K562 (cell line): ENCODE data around the gene GBF1. TPM values are rescaled to one million over a fixed set of nuclear protein-coding genes. Genes with fewer than 3 reads are reported as not detected.

Source experiments
- ATAC-seq: fragments of 200-7000 bp; cut with Tn5 transposase; 3 replicates; pipeline ENCODE4 v1.9.1; 2020; ENCODE audit warnings: moderate library complexity
- BruUV-seq: library from RNA; stranded (reverse); fragments of 400-500 nt; replicated peaks from 2 replicates; lab custom pipeline; 2021; lab: Mats Ljungman, UMichigan
- CTCF ChIA-PET: fragments of 300-600 bp; formaldehyde crosslinking; extraction: SDS; loops from one replicate; lab custom pipeline; 2021; ENCODE audit warnings: low intra/inter-chr PET ratio; lab: Yijun Ruan, JAX
- POLR2A ChIA-PET: fragments of 300-600, 350-650 bp; sonication (Branson Sonifier 250); formaldehyde crosslinking; extraction: SDS; loops from one replicate; lab custom pipeline; 2021; ENCODE audit warnings: antibody characterized with exemption, inconsistent platforms; lab: Yijun Ruan, JAX
- DNase-seq, 4 experiments: peaks; one replicate each; pipeline versions ENCODE4 v3.0.0 to v3.0.0-alpha.2; 2011 to 2018; ENCODE audit warnings: low spot score in 3 of 4, mixed read lengths in 3 of 4; ENCODE audit errors: extremely low read depth in 1 of 4
- FAIRE-seq: peaks from 2 replicates; lab custom pipeline; 2011; peaks lifted over from hg19 to GRCh38; lab: Jason Lieb, UNC
- H2AFZ ChIP-seq: 2 replicates; pipeline ENCODE4 v1.6.0; 2011; ENCODE audit warnings: low read depth, low read length, control low read depth, inconsistent platforms
- H3K27ac ChIP-seq: fragments of 200-600 bp; 3 replicates; pipeline ENCODE4 v1.8.0; 2011; ENCODE audit warnings: low read depth, mild to moderate bottlenecking, control low read depth, inconsistent platforms, low read length, moderate library complexity, mixed read lengths; ENCODE audit errors: extremely low read depth
- H3K27me3 ChIP-seq, 2 experiments: fragments of 300-600 bp in 1 of 2; 2 replicates in 1 of 2; 3 replicates in 1 of 2; pipeline versions ENCODE4 v1.6.0 to v1.8.0; 2011; ENCODE audit warnings: inconsistent platforms in 2 of 2, low read length in 2 of 2, mild to moderate bottlenecking in 1 of 2, mixed read lengths in 1 of 2, moderate library complexity in 1 of 2; ENCODE audit not compliant: control insufficient read depth in 2 of 2, insufficient read depth in 2 of 2
- H3K36me3 ChIP-seq: fragments of 300-600 bp; 3 replicates; pipeline ENCODE4 v1.8.0; 2011; ENCODE audit warnings: mild to moderate bottlenecking, low read length, inconsistent platforms; ENCODE audit not compliant: control insufficient read depth, insufficient read depth
- H3K4me1 ChIP-seq, 2 experiments: fragments of 200-600 bp in 1 of 2; replicated peaks in 1 of 2; 2 replicates in 1 of 2; 3 replicates in 1 of 2; pipeline versions ENCODE4 v1.5.1 to v1.8.0; 2011; ENCODE audit warnings: inconsistent platforms in 2 of 2, low read length in 2 of 2, mild to moderate bottlenecking in 1 of 2, mixed read lengths in 1 of 2, moderate library complexity in 1 of 2; ENCODE audit not compliant: control insufficient read depth in 2 of 2, insufficient read depth in 2 of 2
- H3K4me2 ChIP-seq: 2 replicates; pipeline ENCODE4 v1.6.1; 2011; ENCODE audit warnings: low read length, control low read depth, inconsistent platforms, mixed read lengths; ENCODE audit not compliant: insufficient read depth
- H3K4me3 ChIP-seq: fragments of 200-600 bp; sonication (generic), shearing (Covaris generic); 2 replicates; pipeline ENCODE4 v1.5.1; 2016; ENCODE audit warnings: control low read depth, inconsistent platforms
- H3K79me2 ChIP-seq: fragments of 200-600 bp; 3 replicates; pipeline ENCODE4 v1.8.0; 2011; ENCODE audit warnings: low read length, inconsistent platforms; ENCODE audit not compliant: control insufficient read depth, insufficient read depth
- H3K9ac ChIP-seq, 2 experiments: 2 replicates each; pipeline versions ENCODE4 v1.6.0 to v1.6.1; 2011; ENCODE audit warnings: low read depth in 2 of 2, low read length in 2 of 2, control low read depth in 1 of 2, inconsistent platforms in 1 of 2, mild to moderate bottlenecking in 1 of 2, mixed read lengths in 1 of 2; ENCODE audit not compliant: insufficient read depth in 1 of 2
- H3K9me1 ChIP-seq: one replicate; pipeline ENCODE4 v1.6.0; 2011; ENCODE audit warnings: inconsistent platforms, mild to moderate bottlenecking, low read length, moderate library complexity; ENCODE audit not compliant: control insufficient read depth, insufficient read depth
- H3K9me3 ChIP-seq: replicated peaks from 2 replicates; pipeline ENCODE4 v1.5.1; 2011; ENCODE audit warnings: low read depth, low read length, inconsistent platforms; ENCODE audit not compliant: control insufficient read depth, insufficient read depth
- H4K20me1 ChIP-seq: replicated peaks from 2 replicates; pipeline ENCODE4 v1.6.1; 2011; ENCODE audit warnings: low read length, inconsistent platforms, mixed read lengths; ENCODE audit not compliant: control insufficient read depth, insufficient read depth
- ARID1B ChIP-seq: fragments of 450-650 bp; IDR thresholded peaks from 2 replicates; pipeline ENCODE4 v1.6.1; 2016; ENCODE audit warnings: antibody characterized with exemption, mild to moderate bottlenecking, inconsistent platforms
- ATF3 ChIP-seq, 2 experiments: fragments of 450-650 bp in 1 of 2; sonication (generic) in 1 of 2; formaldehyde crosslinking in 1 of 2; IDR thresholded peaks in 1 of 2; conservative IDR thresholded peaks in 1 of 2; 2 replicates each; pipeline versions ENCODE4 v1.6.1 to v1.8.1; 2016 to 2023; ENCODE audit warnings: mild to moderate bottlenecking in 2 of 2, moderate library complexity in 2 of 2, inconsistent platforms in 1 of 2, missing genetic modification reagents in 1 of 2
- CCAR2 ChIP-seq: fragments of 200-400 bp; formaldehyde crosslinking; IDR thresholded peaks from 2 replicates; pipeline ENCODE4 v1.6.1; 2017; ENCODE audit warnings: mild to moderate bottlenecking, low read depth, low read length
- CHD1 ChIP-seq: fragments of 200-600 bp; sonication (generic); IDR thresholded peaks from one replicate; pipeline ENCODE4 v1.6.1; 2012; ENCODE audit warnings: mild to moderate bottlenecking, moderate library complexity, low read length, inconsistent platforms
- E2F6 ChIP-seq, 2 experiments: IDR thresholded peaks; 2 replicates each; pipeline ENCODE4 v1.6.1; 2011; ENCODE audit warnings: borderline replicate concordance in 1 of 2, control low read depth in 1 of 2, low read depth in 1 of 2, low read length in 1 of 2, mild to moderate bottlenecking in 1 of 2, mixed read lengths in 1 of 2, moderate library complexity in 1 of 2; ENCODE audit not compliant: insufficient read depth in 1 of 2, insufficient read length in 1 of 2, poor library complexity in 1 of 2, severe bottlenecking in 1 of 2; ENCODE audit errors: extremely low read depth in 1 of 2
- GATAD2B ChIP-seq: fragments of 450-650 bp; IDR thresholded peaks from 2 replicates; pipeline ENCODE4 v1.6.1; 2017; ENCODE audit warnings: mild to moderate bottlenecking, borderline replicate concordance
- ID3 ChIP-seq, 2 experiments: fragments of 250-450 bp in 1 of 2; fragments of 450-650 bp in 1 of 2; sonication (Bioruptor Pico) in 1 of 2; IDR thresholded peaks; 2 replicates each; pipeline versions ENCODE4 v1.6.1 to v1.8.0; 2016 to 2021; ENCODE audit warnings: mild to moderate bottlenecking in 2 of 2, moderate library complexity in 2 of 2, missing compliant biosample characterization in 1 of 2, missing genetic modification characterization in 1 of 2
- POLR2H ChIP-seq: IDR thresholded peaks from 2 replicates; pipeline ENCODE4 v1.6.1; 2016; ENCODE audit warnings: missing genetic modification characterization, low read depth, mild to moderate bottlenecking, control low read depth, missing compliant biosample characterization, moderate library complexity
- SPI1 ChIP-seq: IDR thresholded peaks from 2 replicates; pipeline ENCODE4 v1.6.1; 2011; ENCODE audit warnings: low read depth, low read length, control low read depth, borderline replicate concordance
- STAT5B ChIP-seq: fragments of 250-450 bp; sonication (Bioruptor Pico); IDR thresholded peaks from 2 replicates; pipeline ENCODE4 v1.8.0; 2021; ENCODE audit warnings: mild to moderate bottlenecking, inconsistent platforms
- ZMIZ1 ChIP-seq, 2 experiments: fragments of 150-350 bp in 1 of 2; IDR thresholded peaks; 2 replicates each; pipeline ENCODE4 v1.6.1; 2012 to 2016; ENCODE audit warnings: low read depth in 2 of 2, low read length in 2 of 2, mild to moderate bottlenecking in 1 of 2, moderate library complexity in 1 of 2
- WGBS: fragments of 100-300 bp; shearing (Covaris generic); methylation state at CpG from one replicate; pipeline ENCODE4 v1.1.6; 2016; ENCODE audit warnings: low coverage, mixed read lengths; ENCODE audit not compliant: insufficient coverage; ENCODE audit errors: missing lambda C conversion rate; 5-methylcytosine and 5-hydroxymethylcytosine counted together
- in situ Hi-C: fragments of 300-500 bp; cut with MboI; formaldehyde crosslinking; loops from 4 replicates; pipeline ENCODE4 v1.15.0; 2018; ENCODE audit warnings: inconsistent platforms, mixed read lengths
- intact Hi-C: fragments of 100-400 bp; cut with micrococcal nuclease; formaldehyde crosslinking; loops from 2 replicates; pipeline ENCODE4 v1.14.2; 2022
- polyA plus RNA-seq, 8 experiments: library from polyadenylated mRNA; depleted of rRNA in 4 of 8; stranded (reverse) in 5 of 8; unstranded in 3 of 8; fragments of >200 nt; fragmentation: Nextera tagmentation in 2 of 8; fragmentation: Illumina TruSeq in 1 of 8; extraction: Ambion mirVana in 2 of 8; extraction: Trizol in 1 of 8; gene quantifications; 2 replicates each; pipeline versions ENCODE4 v1.2.1 to v1.2.3, GENCODE V29; 2011 to 2014; ENCODE audit warnings: inconsistent platforms in 1 of 8, missing spikeins in 1 of 8
- total RNA-seq, 7 experiments: library from RNA; depleted of rRNA in 6 of 7; stranded (reverse); fragments of >200 nt in 6 of 7; fragmentation: Illumina TruSeq in 2 of 7; extraction: Trizol in 2 of 7; gene quantifications; 2 replicates each; pipeline versions ENCODE4 v1.2.1 to v1.2.3, GENCODE V29; 2011 to 2021; ENCODE audit warnings: low replicate concordance in 1 of 7

Gene GBF1
- total and polyA plus RNA-seq, 9 of the 15 experiments (the other 6 are each of a cell fraction or from before 2014, with no cell fraction given): 0.69 to 28.0 (median 10.3) TPM

- BruUV-seq: no TSS peak
- Histone ChIP-seq H3K9me3 (no peaks in the 10 kb centered on the region), H3K36me3 (no peaks in the 10 kb centered on the region), H2AFZ (no peak overlapping the region), H3K27me3 (no peaks in the 10 kb centered on the region), H3K4me1 (no peaks in the 10 kb centered on the region; a peak in 2 of 5 replicates), H3K79me2 (peaks cover 20% of the 10 kb centered on the region), H3K9ac (no peak overlapping the region), H3K9me1 (no peaks in the 10 kb centered on the region), H3K4me3 (no peak overlapping the region), H3K27ac (no peak overlapping the region), H3K4me2 (no peak overlapping the region), H4K20me1 (0 out of 2 replicates have a peak, but pooled peaks cover 3% of the 10 kb centered on the region)
- ChIA-PET CTCF (no interaction called here), POLR2A (interaction anchor here (0.7 kb wide), 1 partner anchor 10 kb away, joined by 3 read pairs; no protein-coding TSS in a partner anchor)
- DNase-seq: no peak
- intact Hi-C loops: no loop called here
- no peak for ATAC-seq
- FAIRE-seq: no peak
- in situ Hi-C loops: no loop called here
- 82% methylated on average over 2 of the region's 2 CpGs for WGBS
- no peak for TF ChIP-seq SPI1
- no peak for TF ChIP-seq POLR2H
- TF ChIP-seq ZMIZ1 (IDR thresholded peaks at IDR 0.05; ENCODE audit: low read depth in 2 of 2, low read length in 2 of 2): no peak
- TF ChIP-seq ARID1B: no peak
- TF ChIP-seq GATAD2B: no peak
- TF ChIP-seq CHD1: no peak
- TF ChIP-seq ATF3 (IDR thresholded peaks at IDR 0.05): no peak
- no peak for TF ChIP-seq ATF3 (CRISPR knock-in tag; conservative IDR thresholded peaks at IDR 0.05)
- no peak for TF ChIP-seq CCAR2
- no peak for TF ChIP-seq ID3 (CRISPR knock-in tag; IDR thresholded peaks at IDR 0.05)
- no peak for TF ChIP-seq ID3 (tag; IDR thresholded peaks at IDR 0.05)
- no peak for TF ChIP-seq E2F6 (IDR thresholded peaks at IDR 0.05; ENCODE audit: borderline replicate concordance in 1 of 2, extremely low read depth in 1 of 2, insufficient read depth in 1 of 2, insufficient read length in 1 of 2, low read depth in 1 of 2, low read length in 1 of 2, poor library complexity in 1 of 2, severe bottlenecking in 1 of 2)
- TF ChIP-seq STAT5B (CRISPR knock-in tag): no peak
These were observed 77.6 kb downstream of the GBF1 start for GRCh38 chr10:102322914-102323313.
